GM13977 (cell line): ENCODE results near the gene TMEM59L.

Experiments used
- DNase-seq: peaks from one replicate; pipeline ENCODE4 v3.0.0; 2012; ENCODE audit warnings: low spot score
- in situ Hi-C: fragments of 300-500 bp; cut with MboI; formaldehyde crosslinking; loops from one replicate; pipeline ENCODE4 v1.12.0; 2022; ENCODE audit warnings: low sequenced_read_pairs, low pct_unique_long_range_greater_than_20kb, mixed read lengths, inconsistent platforms; ENCODE audit not compliant: unreplicated experiment
- TF ChIP-seq, protein P1 (sequence below): IDR thresholded peaks from 2 replicates; pipeline ENCODE4 v1.5.1; 2012; ENCODE audit warnings: mild to moderate bottlenecking, control low read depth; ENCODE audit not compliant: insufficient read depth; ENCODE audit errors: extremely low read depth, missing control alignments

The TMEM59L gene

DNA sequence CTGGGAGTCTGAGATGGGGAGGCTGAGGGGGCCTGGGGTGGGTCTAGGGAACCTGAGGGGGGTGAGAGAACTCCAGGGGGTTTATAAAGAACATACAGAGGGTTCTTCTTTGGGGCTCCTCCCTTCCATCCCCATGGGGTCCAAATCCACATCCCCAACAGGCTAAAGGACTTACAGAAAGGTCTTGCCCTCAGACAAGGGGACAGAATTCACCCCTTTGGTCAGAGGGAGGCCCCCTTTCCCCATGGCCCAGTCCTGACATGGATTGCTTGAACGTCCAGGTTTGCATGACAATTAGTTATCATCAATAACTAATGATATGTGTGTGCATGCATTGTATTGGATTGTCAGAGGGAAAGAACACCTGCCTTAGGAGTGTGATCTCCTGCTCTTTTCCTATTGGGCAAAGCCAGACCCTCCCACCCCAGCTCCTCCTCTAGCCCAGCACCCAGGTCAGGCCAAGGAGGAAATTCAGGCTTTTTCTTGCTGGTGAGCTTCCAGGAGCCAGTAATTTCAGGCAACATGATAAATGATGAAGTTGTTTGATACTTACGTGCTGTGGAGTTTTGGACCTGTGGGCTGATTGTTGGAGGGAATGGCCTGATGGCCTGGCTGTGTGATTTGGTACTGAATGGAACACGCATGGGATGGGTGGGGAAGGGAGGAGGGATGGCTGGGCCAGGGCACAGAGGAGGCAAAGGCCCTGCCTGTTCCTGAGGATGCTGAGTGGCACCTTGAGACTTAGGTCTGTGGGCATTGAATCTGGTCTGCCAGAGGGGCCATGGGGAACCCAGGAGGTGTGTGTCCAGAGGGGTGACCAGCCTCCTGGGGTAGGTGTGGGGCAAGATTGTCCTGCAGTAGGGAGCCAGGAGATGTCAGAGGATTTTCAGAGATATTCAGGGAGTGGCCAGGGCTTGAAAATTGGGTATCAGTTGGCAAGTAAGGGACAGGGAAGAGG is 25.3 kb downstream of the TMEM59L start:
- in situ Hi-C loops = no loop called here
- DNase-seq = no peak

DNA sequence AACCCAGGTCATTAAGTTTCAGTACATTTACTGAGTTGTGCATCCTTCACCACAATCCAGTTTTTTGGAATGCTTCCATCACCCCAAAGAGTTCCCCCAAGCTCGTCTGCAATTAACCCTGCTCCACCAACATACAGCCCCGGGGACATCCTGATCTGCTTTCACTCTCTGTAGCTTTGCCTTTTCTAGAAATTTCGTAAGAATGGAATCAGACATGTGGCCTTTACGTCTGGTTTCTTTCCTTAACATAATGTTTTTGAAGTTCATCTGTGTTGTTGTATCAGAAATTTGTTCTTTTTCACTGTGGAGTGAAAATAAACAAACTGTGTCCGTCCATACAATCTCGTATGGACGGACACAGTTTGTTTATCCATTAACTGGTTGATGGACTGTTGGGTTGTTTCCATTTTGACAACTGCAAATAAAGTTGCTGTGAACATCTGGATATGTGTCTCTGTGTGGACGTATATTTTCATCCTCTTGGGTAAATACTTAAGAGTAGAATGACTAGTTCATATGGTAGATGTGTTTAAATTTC is 27.1 kb downstream of the TMEM59L start:
- in situ Hi-C loops = no loop called here
- TF ChIP-seq, protein P1, sequence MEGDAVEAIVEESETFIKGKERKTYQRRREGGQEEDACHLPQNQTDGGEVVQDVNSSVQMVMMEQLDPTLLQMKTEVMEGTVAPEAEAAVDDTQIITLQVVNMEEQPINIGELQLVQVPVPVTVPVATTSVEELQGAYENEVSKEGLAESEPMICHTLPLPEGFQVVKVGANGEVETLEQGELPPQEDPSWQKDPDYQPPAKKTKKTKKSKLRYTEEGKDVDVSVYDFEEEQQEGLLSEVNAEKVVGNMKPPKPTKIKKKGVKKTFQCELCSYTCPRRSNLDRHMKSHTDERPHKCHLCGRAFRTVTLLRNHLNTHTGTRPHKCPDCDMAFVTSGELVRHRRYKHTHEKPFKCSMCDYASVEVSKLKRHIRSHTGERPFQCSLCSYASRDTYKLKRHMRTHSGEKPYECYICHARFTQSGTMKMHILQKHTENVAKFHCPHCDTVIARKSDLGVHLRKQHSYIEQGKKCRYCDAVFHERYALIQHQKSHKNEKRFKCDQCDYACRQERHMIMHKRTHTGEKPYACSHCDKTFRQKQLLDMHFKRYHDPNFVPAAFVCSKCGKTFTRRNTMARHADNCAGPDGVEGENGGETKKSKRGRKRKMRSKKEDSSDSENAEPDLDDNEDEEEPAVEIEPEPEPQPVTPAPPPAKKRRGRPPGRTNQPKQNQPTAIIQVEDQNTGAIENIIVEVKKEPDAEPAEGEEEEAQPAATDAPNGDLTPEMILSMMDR = no peak
- DNase-seq = no peak

More for the DNA sequence above, 25.3 kb downstream of the TMEM59L start:
- TF ChIP-seq, protein P1 = no peak

DNA sequence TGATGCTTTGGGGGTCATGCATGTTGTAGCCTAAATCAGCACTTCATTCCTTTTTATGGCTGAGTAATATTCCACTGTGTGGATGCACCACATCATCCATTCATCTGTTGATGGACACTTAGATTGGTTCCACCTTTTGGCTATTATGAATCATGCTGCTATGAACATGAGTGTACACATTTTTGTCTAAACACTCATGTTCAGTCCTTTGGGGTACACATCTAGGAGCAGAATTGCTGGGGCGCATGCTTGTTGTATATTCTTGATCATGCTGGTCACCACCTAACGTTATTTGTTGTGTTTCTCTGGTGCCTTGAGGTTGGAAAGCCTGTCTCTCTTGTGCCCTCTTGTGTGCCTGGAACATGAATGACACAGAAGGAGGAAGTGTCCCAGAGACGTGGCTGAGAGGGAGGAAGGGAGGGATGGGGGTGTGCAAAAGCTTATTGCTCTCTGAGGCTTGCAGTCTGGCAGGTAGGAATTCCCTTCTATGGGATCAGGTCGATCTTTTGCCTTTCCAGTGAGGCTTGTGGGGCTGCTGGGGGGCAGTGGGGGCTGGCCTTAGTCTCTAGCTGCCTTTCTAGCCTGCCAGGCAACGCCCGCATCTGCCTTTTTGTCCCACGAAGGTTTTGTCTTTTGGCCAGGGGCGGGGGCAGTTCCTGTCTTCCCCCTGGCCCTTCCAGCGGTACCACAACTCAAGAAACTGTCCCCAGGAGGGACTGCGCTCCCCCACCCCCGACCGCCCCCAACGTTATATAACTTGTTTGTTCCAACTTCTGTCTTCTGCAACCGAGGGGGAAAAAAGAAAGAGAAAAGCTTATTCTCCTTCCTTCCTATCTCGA is 31.7 kb downstream of the TMEM59L start:
- TF ChIP-seq, protein P1 = no peak
- in situ Hi-C loops = no loop called here
- DNase-seq = no peak

DNA sequence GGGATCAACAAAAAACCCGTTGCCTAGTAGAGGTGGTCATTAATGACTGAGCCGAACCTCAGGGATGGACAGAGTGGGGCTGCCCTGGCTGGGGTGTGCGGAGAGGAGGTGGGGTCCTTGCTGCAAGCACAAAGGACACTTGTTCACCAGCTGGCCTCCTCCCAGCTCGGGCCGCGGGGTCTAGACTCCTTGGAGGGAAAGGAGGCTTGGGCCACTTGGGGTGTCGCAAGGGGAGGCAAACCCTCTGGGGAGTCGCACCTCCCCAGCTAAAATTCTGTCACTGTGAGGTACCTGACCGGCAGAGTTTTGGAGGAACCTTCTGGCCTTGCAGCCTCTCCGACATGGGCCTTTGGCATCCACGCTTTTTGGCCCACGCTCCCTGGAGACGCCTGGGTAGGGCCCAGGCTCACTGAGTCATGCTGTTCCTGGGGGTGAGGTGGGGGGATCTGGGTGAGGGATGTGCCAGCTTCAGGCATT is 32.4 kb downstream of the TMEM59L start:
- in situ Hi-C loops = no loop called here
- DNase-seq = no peak
- TF ChIP-seq, protein P1 = no peak

DNA sequence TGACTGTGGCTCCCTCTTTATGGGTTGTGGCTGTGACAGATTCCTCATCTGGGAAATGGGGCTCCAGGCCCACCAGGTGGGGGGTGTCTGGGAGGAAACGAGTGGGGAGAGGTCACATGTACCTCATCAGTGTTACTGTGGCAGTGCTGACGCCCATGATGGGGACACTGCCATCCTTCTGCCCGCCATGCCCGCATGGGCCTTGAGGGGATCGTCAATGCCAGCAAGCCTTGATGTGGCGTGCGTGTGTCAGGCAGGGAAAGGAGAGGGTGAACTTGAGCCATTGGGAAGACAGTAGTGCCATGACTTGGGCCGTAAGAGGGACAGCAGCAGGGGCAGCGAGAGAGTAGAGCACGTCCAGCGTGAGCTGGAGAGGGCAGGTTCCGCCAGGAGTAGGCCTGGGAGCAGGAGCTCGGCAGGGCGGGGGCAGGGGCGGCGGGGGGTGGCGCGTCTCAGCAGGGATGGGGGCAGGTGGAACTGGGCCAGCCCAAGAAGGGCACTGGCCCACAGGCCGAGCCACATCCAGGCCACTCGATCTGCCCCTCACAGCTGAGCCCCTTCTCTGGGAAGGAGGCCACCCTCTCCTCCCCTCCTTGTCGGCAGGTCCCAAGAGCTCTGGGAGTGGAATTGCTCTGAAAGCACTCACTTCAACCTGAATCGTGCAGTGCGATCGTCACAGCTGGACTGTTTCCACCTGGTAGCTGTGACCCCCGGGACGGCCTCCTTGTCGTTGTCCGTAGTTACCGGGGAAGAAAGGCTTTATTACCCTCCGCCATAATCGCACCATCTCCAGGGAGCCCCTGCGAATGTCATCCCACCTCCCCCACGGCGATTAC is 34.1 kb downstream of the TMEM59L start:
- in situ Hi-C loops = no loop called here
- DNase-seq = no peak
- TF ChIP-seq, protein P1 = no peak
